ENCODE measurements around the gene GNAZ.

Gene GNAZ

GRCh38 chr22:23112472-23113012 is 42.2 kb downstream of the GNAZ start:
- H3K27me3 ChIP-seq: no peaks in the 10 kb centered on the region
- H3K36me3 ChIP-seq: no peaks in the 10 kb centered on the region
- H3K4me1 ChIP-seq (ENCODE audit: control insufficient read depth in 1 of 2, insufficient read depth in 1 of 2, low read depth in 1 of 2, low read length in 1 of 2): no peaks in the 10 kb centered on the region
- H3K4me3 ChIP-seq (ENCODE audit: low read depth in 1 of 2, low read length in 1 of 2): no peak overlapping the region
- TF ChIP-seq CTCF (IDR thresholded peaks at IDR 0.05): no peak
- no peak overlapping the region for H3K27ac ChIP-seq
- no peaks in the 10 kb centered on the region for H3K9me3 ChIP-seq

- Histone ChIP-seq H3K27ac (no peak overlapping the region), H3K27me3 (no peaks in the 10 kb centered on the region), H3K36me3 (no peaks in the 10 kb centered on the region), H3K4me1 (ENCODE audit: control insufficient read depth in 1 of 2, insufficient read depth in 1 of 2, low read depth in 1 of 2, low read length in 1 of 2) (no peaks in the 10 kb centered on the region), H3K9me3 (no peaks in the 10 kb centered on the region), H3K4me3 (ENCODE audit: low read depth in 1 of 2, low read length in 1 of 2) (no peak overlapping the region)
- no peak for TF ChIP-seq CTCF (IDR thresholded peaks at IDR 0.05)
Observed at GRCh38 chr22:23113067-23113846, 42.9 kb downstream of the GNAZ start.

- Histone ChIP-seq H3K9me3 (no peaks in the 10 kb centered on the region), H3K27me3 (no peaks in the 10 kb centered on the region), H3K4me1 (ENCODE audit: control insufficient read depth in 1 of 2, insufficient read depth in 1 of 2, low read depth in 1 of 2, low read length in 1 of 2) (no peaks in the 10 kb centered on the region), H3K36me3 (no peaks in the 10 kb centered on the region), H3K27ac (no peak overlapping the region), H3K4me3 (ENCODE audit: low read depth in 1 of 2, low read length in 1 of 2) (no peak overlapping the region)
- no peak for TF ChIP-seq CTCF (IDR thresholded peaks at IDR 0.05)
Observed at GRCh38 chr22:23113847-23114720, 43.8 kb downstream of the GNAZ start.

GRCh38 chr22:23114721-23115020 is 44.4 kb downstream of the GNAZ start:
- no peak for TF ChIP-seq CTCF (IDR thresholded peaks at IDR 0.05)
- Histone ChIP-seq H3K4me1 (ENCODE audit: control insufficient read depth in 1 of 2, insufficient read depth in 1 of 2, low read depth in 1 of 2, low read length in 1 of 2) (no peaks in the 10 kb centered on the region), H3K9me3 (no peaks in the 10 kb centered on the region), H3K27ac (no peak overlapping the region), H3K27me3 (no peaks in the 10 kb centered on the region), H3K4me3 (ENCODE audit: low read depth in 1 of 2, low read length in 1 of 2) (no peak overlapping the region), H3K36me3 (no peaks in the 10 kb centered on the region)

- Histone ChIP-seq H3K27me3 (no peaks in the 10 kb centered on the region), H3K36me3 (no peaks in the 10 kb centered on the region), H3K4me1 (ENCODE audit: control insufficient read depth in 1 of 2, insufficient read depth in 1 of 2, low read depth in 1 of 2, low read length in 1 of 2) (no peaks in the 10 kb centered on the region), H3K4me3 (ENCODE audit: low read depth in 1 of 2, low read length in 1 of 2) (no peak overlapping the region), H3K27ac (no peak overlapping the region), H3K9me3 (no peaks in the 10 kb centered on the region)
- TF ChIP-seq CTCF (IDR thresholded peaks at IDR 0.05): no peak
Observed at GRCh38 chr22:23115369-23115768, 45.0 kb downstream of the GNAZ start.
